Muscle of leg (tissue), 11 donors: Measurements from ENCODE around the gene FOXK2. TPM values are rescaled to one million over a fixed set of nuclear protein-coding genes. Genes with fewer than 3 reads are reported as not detected.

Source experiments
- DNase-seq: peaks from one replicate; pipeline ENCODE4 v3.0.0; 2013
- H3K27ac ChIP-seq: one replicate; pipeline ENCODE4 v1.5.1; 2013; ENCODE audit warnings: mild to moderate bottlenecking, low read length, control low read depth
- H3K27me3 ChIP-seq: one replicate; pipeline ENCODE4 v1.6.1; 2013; ENCODE audit warnings: low read length; ENCODE audit not compliant: control insufficient read depth, insufficient read depth
- H3K36me3 ChIP-seq: one replicate; pipeline ENCODE4 v1.6.1; 2013; ENCODE audit warnings: low read length; ENCODE audit not compliant: control insufficient read depth, insufficient read depth
- H3K4me1 ChIP-seq: one replicate; pipeline ENCODE4 v1.6.1; 2013; ENCODE audit warnings: low read length; ENCODE audit not compliant: control insufficient read depth, insufficient read depth
- H3K4me3 ChIP-seq: one replicate; pipeline ENCODE4 v1.5.1; 2013; ENCODE audit warnings: low read length, control low read depth
- H3K9me3 ChIP-seq: replicated peaks from 2 replicates; pipeline ENCODE4 v1.6.1; 2013; ENCODE audit warnings: low read depth, low read length; ENCODE audit not compliant: control insufficient read depth
- WGBS: methylation state at CpG from one replicate; pipeline ENCODE4 v1.1.5; 2013; ENCODE audit warnings: missing lambda C conversion rate; ENCODE audit not compliant: insufficient coverage; 5-methylcytosine and 5-hydroxymethylcytosine counted together
- polyA plus RNA-seq, 8 donors: library from polyadenylated mRNA; unstranded; fragments of 120-200 nt; gene quantifications; one replicate each; pipeline versions ENCODE4 v1.2.1 to v1.2.3, GENCODE V29; 2013; ENCODE audit warnings: inconsistent platforms in 1 of 8, low replicate concordance in 1 of 8; ENCODE audit not compliant: insufficient read length in 8 of 8, insufficient read depth in 1 of 8
- total RNA-seq: library from RNA; stranded (reverse); fragments of 120-200 nt; gene quantifications from one replicate; pipeline ENCODE4 v1.2.4, GENCODE V29; 2013

Gene FOXK2
- total and polyA plus RNA-seq, 9 donors = 31.8 to 47.3 (median 38.3) TPM

GRCh38 chr17:82493226-82493781 lies 26.2 kb upstream of the FOXK2 start:
- Histone ChIP-seq H3K27ac (no peak overlapping the region), H3K36me3 (peaks cover 9% of the 10 kb centered on the region), H3K27me3 (no peaks in the 10 kb centered on the region), H3K4me1 (peaks cover 23% of the 10 kb centered on the region), H3K4me3 (no peak overlapping the region), H3K9me3 (no peaks in the 10 kb centered on the region)
- WGBS = 84% methylated on average over 8 of the region's 12 CpGs
- no peak for DNase-seq

DNA sequence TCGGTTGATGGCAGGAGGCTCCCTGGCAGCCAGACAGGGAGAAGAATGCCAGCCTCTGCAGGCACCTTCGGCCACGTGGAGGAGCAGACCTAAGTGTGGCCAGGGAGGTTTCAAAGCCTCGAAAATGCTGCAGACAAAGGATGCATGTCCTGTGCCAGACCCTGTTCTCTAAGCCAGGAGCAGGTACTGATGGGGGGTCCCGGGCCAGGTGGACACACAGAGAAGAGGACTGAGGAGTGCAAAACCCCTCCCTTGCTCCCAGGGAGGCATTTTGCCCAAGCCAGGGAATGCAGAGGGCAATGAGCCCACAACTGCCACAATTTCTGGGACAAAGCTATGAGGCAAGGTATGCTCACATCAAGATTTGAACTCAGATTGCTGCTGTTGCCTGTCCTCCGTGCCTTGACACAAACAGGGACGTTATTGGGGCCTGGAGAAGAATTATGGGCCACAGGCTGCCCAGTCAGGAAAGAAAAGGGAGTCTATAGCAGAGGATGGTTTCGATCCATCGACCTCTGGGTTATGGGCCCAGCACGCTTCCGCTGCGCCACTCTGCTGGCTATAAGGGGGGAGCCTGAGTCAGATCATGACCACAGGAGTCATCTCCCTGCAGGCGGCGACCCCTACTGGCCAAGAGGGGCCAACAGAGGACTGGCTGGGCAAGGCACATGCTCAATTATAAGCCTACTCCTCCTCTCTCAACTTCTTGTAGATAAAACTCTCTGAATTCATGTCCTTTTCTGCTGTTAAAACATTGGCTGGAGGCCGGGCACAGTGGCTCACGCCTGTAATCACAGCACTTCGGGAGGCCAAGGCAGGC lies 25.1 kb upstream of the FOXK2 start:
- Histone ChIP-seq H3K4me1 (peaks cover 23% of the 10 kb centered on the region), H3K4me3 (no peak overlapping the region), H3K27ac (peak overlapping the region; percentile 49), H3K27me3 (no peaks in the 10 kb centered on the region), H3K36me3 (peaks cover 1% of the 10 kb centered on the region), H3K9me3 (no peaks in the 10 kb centered on the region)
- WGBS = 4% methylated on average over 14 of the region's 17 CpGs
- DNase-seq = peak; percentile 93

DNA sequence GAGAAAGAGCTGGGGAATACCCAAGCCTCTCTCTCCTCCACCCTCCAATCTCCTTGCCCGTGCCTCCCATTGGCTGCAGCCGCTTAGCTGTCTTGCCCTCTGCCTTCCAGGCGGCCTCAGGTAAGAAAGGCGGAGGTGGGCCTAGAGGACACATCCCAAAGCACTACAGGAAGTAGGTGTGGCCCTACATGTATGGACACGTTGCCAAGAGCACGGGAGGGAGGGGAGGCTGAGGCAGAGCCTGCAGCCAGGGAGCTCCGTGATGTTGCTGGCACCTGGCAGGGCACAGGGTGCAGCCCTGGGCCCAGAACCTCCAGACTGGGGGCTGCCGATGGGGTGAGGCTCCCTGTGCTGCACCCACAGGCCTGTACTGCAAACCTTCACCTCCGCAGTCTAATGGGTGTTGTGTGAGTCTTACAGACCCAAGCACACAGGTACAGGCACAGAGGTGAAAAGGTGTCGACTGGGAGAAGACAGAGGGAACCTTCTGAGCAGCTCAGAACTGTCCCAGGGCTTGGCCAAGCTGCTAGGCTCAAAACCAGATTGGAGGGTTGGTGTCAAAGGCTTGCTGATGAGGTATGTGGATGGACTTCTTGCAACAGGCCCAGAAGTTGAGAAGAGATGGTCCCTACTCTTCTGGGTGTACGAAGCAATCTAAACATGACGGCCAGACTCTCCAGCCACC lies 23.5 kb upstream of the FOXK2 start:
- H3K27ac ChIP-seq = no peak overlapping the region
- no peaks in the 10 kb centered on the region for H3K9me3 ChIP-seq
- no peak for DNase-seq
- WGBS = 60% methylated on average over 8 of the region's 12 CpGs
- H3K4me3 ChIP-seq = no peak overlapping the region
- no peaks in the 10 kb centered on the region for H3K36me3 ChIP-seq
- H3K27me3 ChIP-seq = no peaks in the 10 kb centered on the region
- peaks cover 16% of the 10 kb centered on the region for H3K4me1 ChIP-seq

GRCh38 chr17:82496529-82497434 lies 22.8 kb upstream of the FOXK2 start:
- peak overlapping the region; percentile 55 for H3K27ac ChIP-seq
- WGBS = 7% methylated on average over 72 of the region's 83 CpGs

DNA sequence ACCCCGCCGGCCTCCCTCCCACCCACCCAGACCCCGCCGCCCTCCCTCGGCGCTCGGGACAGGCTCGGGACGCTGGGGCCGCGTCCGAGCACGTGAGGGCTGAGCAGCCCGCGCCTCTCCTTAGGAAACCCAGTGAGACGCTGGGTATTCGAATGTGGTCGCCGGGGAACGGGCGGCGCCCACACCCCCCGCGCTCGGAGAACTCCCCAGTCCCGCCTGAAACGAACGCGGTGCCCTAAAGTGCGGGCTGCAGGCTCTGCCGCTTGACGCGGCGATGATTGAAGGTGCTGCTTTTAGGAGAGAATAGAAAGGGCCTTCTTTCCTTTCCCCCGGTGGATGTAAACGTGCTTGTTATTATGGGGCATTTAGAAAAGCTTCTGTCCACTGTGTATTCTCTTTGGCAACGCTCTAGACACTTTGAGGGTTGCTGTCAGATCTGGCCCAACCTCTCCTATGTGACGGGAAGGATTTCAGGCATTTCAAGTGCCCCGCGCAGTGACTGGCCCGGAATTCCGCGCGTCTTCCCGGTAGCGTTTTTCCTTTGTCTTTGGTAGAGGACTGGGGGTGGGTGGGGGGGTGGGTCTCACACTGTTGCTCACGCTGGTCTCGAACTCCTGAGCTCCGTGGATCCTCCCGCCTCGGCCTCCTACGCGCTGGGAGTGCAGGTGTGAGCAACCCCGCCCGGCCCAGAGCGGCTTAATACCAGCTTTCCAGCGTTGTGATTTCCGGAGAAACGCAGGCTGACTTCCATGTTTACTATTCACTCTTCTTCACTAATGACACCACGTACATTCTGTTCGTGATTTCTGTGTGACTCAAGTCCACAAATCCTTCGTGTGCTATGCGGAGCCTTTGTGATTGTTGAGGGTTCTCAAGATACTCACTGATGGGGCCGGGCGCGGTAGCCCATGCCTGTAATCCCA lies 21.8 kb upstream of the FOXK2 start:
- WGBS = under 1% methylated on average over 38 of the region's 66 CpGs
- Histone ChIP-seq H3K27ac (peak overlapping the region; percentile 86), H3K36me3 (no peaks in the 10 kb centered on the region), H3K4me3 (peak overlapping the region; percentile 46), H3K9me3 (no peaks in the 10 kb centered on the region), H3K27me3 (no peaks in the 10 kb centered on the region), H3K4me1 (peaks cover 16% of the 10 kb centered on the region)
- peak; percentile 57 for DNase-seq

More at GRCh38 chr17:82496529-82497434, 22.8 kb upstream of the FOXK2 start:
- Histone ChIP-seq H3K4me3 (peak overlapping the region; percentile 76), H3K27me3 (no peaks in the 10 kb centered on the region), H3K4me1 (peaks cover 16% of the 10 kb centered on the region), H3K9me3 (no peaks in the 10 kb centered on the region), H3K36me3 (no peaks in the 10 kb centered on the region)
- DNase-seq = peak; percentile 98

DNA sequence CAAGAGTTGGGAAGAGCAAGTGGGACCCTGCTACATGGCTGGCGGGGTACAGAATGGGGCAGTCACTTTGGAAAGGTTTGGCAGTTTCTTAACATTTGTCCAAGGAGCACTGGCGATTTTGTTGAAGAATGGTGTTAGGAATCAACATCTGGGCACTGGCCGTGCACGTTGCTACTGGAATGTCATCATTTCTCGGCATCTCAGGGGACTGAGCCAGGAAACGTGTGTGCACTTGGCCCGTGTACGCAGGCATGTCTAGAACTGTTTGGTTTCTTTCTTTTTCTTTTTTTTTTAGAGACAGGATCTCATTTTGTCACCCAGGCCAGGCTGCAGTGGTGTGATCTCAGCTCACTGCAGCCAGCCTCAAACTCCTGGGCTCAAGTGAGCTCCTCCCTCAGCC lies 17.3 kb upstream of the FOXK2 start:
- Histone ChIP-seq H3K4me1 (peaks cover 6% of the 10 kb centered on the region), H3K27me3 (no peaks in the 10 kb centered on the region), H3K36me3 (no peaks in the 10 kb centered on the region), H3K27ac (no peak overlapping the region), H3K4me3 (no peak overlapping the region), H3K9me3 (no peaks in the 10 kb centered on the region)
- 37% methylated on average over 8 of the region's 8 CpGs for WGBS
- no peak for DNase-seq

GRCh38 chr17:82503094-82503727 lies 16.3 kb upstream of the FOXK2 start:
- Histone ChIP-seq H3K27me3 (no peaks in the 10 kb centered on the region), H3K9me3 (no peaks in the 10 kb centered on the region), H3K27ac (no peak overlapping the region), H3K4me1 (peaks cover under 1% of the 10 kb centered on the region), H3K4me3 (no peak overlapping the region), H3K36me3 (no peaks in the 10 kb centered on the region)
- no peak for DNase-seq
- WGBS = 66% methylated on average over 10 of the region's 12 CpGs

DNA sequence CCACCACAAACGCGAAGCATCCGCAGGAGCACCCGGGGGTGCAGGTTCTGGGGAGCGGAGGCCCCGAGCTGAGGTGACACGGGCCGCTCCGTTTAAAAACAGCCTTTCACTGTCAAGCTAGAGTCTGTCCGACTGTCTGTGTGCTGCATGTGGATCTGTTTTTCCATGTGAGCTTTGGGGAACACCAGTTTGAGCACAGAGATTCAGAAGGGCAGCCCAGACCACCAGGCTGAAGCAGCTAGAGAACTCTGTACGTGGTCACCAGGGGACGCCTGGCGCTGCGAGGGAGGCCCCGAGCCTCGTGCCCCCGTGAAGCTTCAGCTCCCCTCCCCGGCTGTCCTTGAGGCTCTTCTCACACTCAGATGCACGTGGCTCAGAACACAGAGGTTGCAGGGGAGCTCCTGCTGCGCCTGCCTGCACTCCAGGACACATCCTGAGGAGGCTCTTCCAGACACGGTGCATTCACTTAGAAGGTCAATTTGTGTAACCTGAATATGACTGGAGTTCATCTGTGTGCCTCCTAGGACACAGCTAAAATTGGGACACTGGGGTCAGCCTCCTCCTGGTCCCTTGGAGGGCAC lies 15.7 kb upstream of the FOXK2 start:
- Histone ChIP-seq H3K27ac (no peak overlapping the region), H3K4me1 (no peaks in the 10 kb centered on the region)
- 67% methylated on average over 21 of the region's 21 CpGs for WGBS

More for the DNA sequence above, 15.7 kb upstream of the FOXK2 start:
- no peak for DNase-seq
- Histone ChIP-seq H3K9me3 (no peaks in the 10 kb centered on the region), H3K27me3 (no peaks in the 10 kb centered on the region), H3K36me3 (no peaks in the 10 kb centered on the region), H3K4me3 (no peak overlapping the region)
